SK-N-SH treated with all-trans-retinoic acid at 6 μM for 48 hours (cell line): Measurements from ENCODE around the gene NRL.
"Not testable (repeated sequence)": the region's sequence is repeated elsewhere in the genome, so short reads cannot be mapped to it uniquely, and the experiment has no call there.

ENCODE experiments used
- ATAC-seq: fragments of 200-7000 bp; cut with Tn5 transposase; 3 replicates; pipeline ENCODE4 v1.9.1; 2020; ENCODE audit warnings: mild to moderate bottlenecking, moderate library complexity
- BACH2 ChIP-seq: fragments of 250-450 bp; sonication (Bioruptor Pico); IDR thresholded peaks from 2 replicates; pipeline ENCODE4 v1.9.0; 2021; ENCODE audit warnings: mild to moderate bottlenecking, borderline replicate concordance
- CSDC2 ChIP-seq: fragments of 250-450 bp; sonication (Bioruptor Pico); IDR thresholded peaks from 2 replicates; pipeline ENCODE4 v1.5.0; 2020; ENCODE audit warnings: mild to moderate bottlenecking, moderate library complexity
- CSRNP3 ChIP-seq: fragments of 250-450 bp; sonication (Bioruptor Pico); IDR thresholded peaks from 2 replicates; pipeline ENCODE4 v1.5.1; 2021; ENCODE audit warnings: mild to moderate bottlenecking, moderate library complexity
- ESRRG ChIP-seq: fragments of 250-450 bp; sonication (Bioruptor Pico); IDR thresholded peaks from 2 replicates; pipeline ENCODE4 v1.6.1; 2021; ENCODE audit warnings: mild to moderate bottlenecking
- GLIS3 ChIP-seq: fragments of 250-450 bp; sonication (Bioruptor Pico); IDR thresholded peaks from 2 replicates; pipeline ENCODE4 v1.5.0; 2020; ENCODE audit warnings: mild to moderate bottlenecking, moderate library complexity
- OSR1 ChIP-seq: fragments of 250-450 bp; sonication (Bioruptor Pico); IDR thresholded peaks from 2 replicates; pipeline ENCODE4 v1.8.0; 2022; ENCODE audit warnings: moderate library complexity, mild to moderate bottlenecking, inconsistent platforms
- PATZ1 ChIP-seq: fragments of 250-450 bp; sonication (Bioruptor Pico); IDR thresholded peaks from 2 replicates; pipeline ENCODE4 v1.8.0; 2020; ENCODE audit warnings: mild to moderate bottlenecking, moderate library complexity, borderline replicate concordance
- POU6F1 ChIP-seq: fragments of 250-450 bp; sonication (Bioruptor Pico); IDR thresholded peaks from 2 replicates; pipeline ENCODE4 v1.8.0; 2021; ENCODE audit warnings: low read depth, mild to moderate bottlenecking, moderate library complexity, borderline replicate concordance
- SNAI2 ChIP-seq: fragments of 250-450 bp; sonication (Bioruptor Pico); IDR thresholded peaks from 2 replicates; pipeline ENCODE4 v1.5.0; 2020; ENCODE audit warnings: mild to moderate bottlenecking, moderate library complexity
- TCF4 ChIP-seq: fragments of 250-450 bp; sonication (Bioruptor Pico); IDR thresholded peaks from 2 replicates; pipeline ENCODE4 v1.8.0; 2021; ENCODE audit warnings: mild to moderate bottlenecking, moderate library complexity, borderline replicate concordance
- TOX ChIP-seq: fragments of 250-450 bp; sonication (Bioruptor Pico); IDR thresholded peaks from 2 replicates; pipeline ENCODE4 v1.8.0; 2021; ENCODE audit warnings: mild to moderate bottlenecking, moderate library complexity, borderline replicate concordance
- TSHZ2 ChIP-seq: fragments of 250-450 bp; sonication (Bioruptor Pico); IDR thresholded peaks from 2 replicates; pipeline ENCODE4 v1.5.0; 2020; ENCODE audit warnings: mild to moderate bottlenecking, moderate library complexity
- ZC3H10 ChIP-seq: fragments of 250-450 bp; sonication (Bioruptor Pico); IDR thresholded peaks from 2 replicates; pipeline ENCODE4 v1.5.1; 2021; ENCODE audit warnings: mild to moderate bottlenecking, moderate library complexity
- ZFP3 ChIP-seq: fragments of 250-450 bp; sonication (Bioruptor Pico); IDR thresholded peaks from 2 replicates; pipeline ENCODE4 v1.5.0; 2020; ENCODE audit warnings: mild to moderate bottlenecking, moderate library complexity
- ZFP30 ChIP-seq: fragments of 450-650 bp; formaldehyde crosslinking; IDR thresholded peaks from 2 replicates; pipeline ENCODE4 v1.5.0; 2022; ENCODE audit warnings: mild to moderate bottlenecking, moderate library complexity
- ZNF565 ChIP-seq: fragments of 450-650 bp; formaldehyde crosslinking; conservative IDR thresholded peaks from 2 replicates; pipeline ENCODE4 v1.5.0; 2020; ENCODE audit warnings: low read depth, mild to moderate bottlenecking, moderate library complexity
- ZNF8 ChIP-seq: fragments of 450-650 bp; formaldehyde crosslinking; IDR thresholded peaks from 2 replicates; pipeline ENCODE4 v1.5.0; 2020; ENCODE audit warnings: mild to moderate bottlenecking, moderate library complexity

NRL gene

GRCh38 chr14:24036169-24036962 is 78.4 kb downstream of the NRL start:
- no peak for TF ChIP-seq GLIS3 (CRISPR knock-in tag)
- no peak for TF ChIP-seq ESRRG (CRISPR knock-in tag)
- TF ChIP-seq OSR1 (CRISPR knock-in tag) = no peak
- TF ChIP-seq ZFP30 (CRISPR knock-in tag) = no peak
- TF ChIP-seq ZNF8 (CRISPR knock-in tag) = no peak
- TF ChIP-seq TSHZ2 = no peak
- no peak for TF ChIP-seq SNAI2 (CRISPR knock-in tag)
- TF ChIP-seq CSRNP3 (CRISPR knock-in tag) = no peak
- TF ChIP-seq PATZ1 (CRISPR knock-in tag) = no peak
- TF ChIP-seq ZC3H10 = no peak
- TF ChIP-seq ZNF565 (CRISPR knock-in tag) = no peak
- TF ChIP-seq CSDC2 (CRISPR knock-in tag) = no peak
- no peak for TF ChIP-seq ZFP3
- TF ChIP-seq TCF4 (CRISPR knock-in tag) = no peak
- TF ChIP-seq BACH2 = no peak
- TF ChIP-seq TOX (CRISPR knock-in tag) = no peak
- peak; percentile 95 for ATAC-seq

- ATAC-seq = peak; percentile 41
These were observed 79.0 kb downstream of the NRL start for GRCh38 chr14:24035769-24036168.

GRCh38 chr14:24032727-24033418 is 81.9 kb downstream of the NRL start:
- no peak for TF ChIP-seq TCF4 (CRISPR knock-in tag)
- no peak for TF ChIP-seq POU6F1
- ATAC-seq = no peak

- ATAC-seq = not testable (repeated sequence)
These were observed 83.4 kb downstream of the NRL start for GRCh38 chr14:24031331-24031730.

- not testable (repeated sequence) for ATAC-seq
These were observed 85.1 kb downstream of the NRL start for GRCh38 chr14:24029687-24030086.
